Measurements from ENCODE around the gene IGFL2.
"Not testable (repeated sequence)": the region's sequence is repeated elsewhere in the genome, so short reads cannot be mapped to it uniquely, and the experiment has no call there.

The IGFL2 gene

GRCh38 chr19:46144756-46145155 is 3.3 kb upstream of the IGFL2 start:
- no peak for DNase-seq

- no peak for DNase-seq
These were observed 785 bp upstream of the IGFL2 start for GRCh38 chr19:46147166-46147740.

GRCh38 chr19:46150606-46151005 is 2.6 kb downstream of the IGFL2 start:
- no peak for DNase-seq

GRCh38 chr19:46155237-46155636 is 7.2 kb downstream of the IGFL2 start:
- no peak for DNase-seq

- DNase-seq, result no peak
These were observed 11.6 kb downstream of the IGFL2 start for GRCh38 chr19:46159418-46160232.

- no peak for DNase-seq
These were observed 12.3 kb downstream of the IGFL2 start for GRCh38 chr19:46160233-46160775.

GRCh38 chr19:46161642-46162257 is 13.7 kb downstream of the IGFL2 start:
- not testable (repeated sequence) for DNase-seq

GRCh38 chr19:46162731-46163130 is 14.7 kb downstream of the IGFL2 start:
- no peak for DNase-seq

GRCh38 chr19:46173886-46174480 is 25.9 kb downstream of the IGFL2 start:
- no peak for DNase-seq

GRCh38 chr19:46176116-46176860 is 28.2 kb downstream of the IGFL2 start:
- DNase-seq, result no peak

GRCh38 chr19:46179076-46179759 is 31.2 kb downstream of the IGFL2 start:
- DNase-seq, result no peak

GRCh38 chr19:46180701-46181387 is 32.8 kb downstream of the IGFL2 start:
- DNase-seq, result no peak

- DNase-seq, result no peak
These were observed 33.3 kb downstream of the IGFL2 start for GRCh38 chr19:46181388-46181779.

- no peak for DNase-seq
These were observed 34.4 kb downstream of the IGFL2 start for GRCh38 chr19:46182476-46182875.

- not testable (repeated sequence) for DNase-seq
These were observed 37.0 kb downstream of the IGFL2 start for GRCh38 chr19:46184775-46185710.

- no peak for DNase-seq
These were observed 38.2 kb downstream of the IGFL2 start for GRCh38 chr19:46186101-46186716.

- no peak for DNase-seq
These were observed 38.7 kb downstream of the IGFL2 start for GRCh38 chr19:46186717-46187101.

- no peak for DNase-seq
These were observed 42.2 kb downstream of the IGFL2 start for GRCh38 chr19:46189971-46190888.

- no peak for DNase-seq
These were observed 43.3 kb downstream of the IGFL2 start for GRCh38 chr19:46191356-46191755.

All from GOT3 (cell line).